ENCODE data around the gene IGF1R.

The IGF1R gene

DNA sequence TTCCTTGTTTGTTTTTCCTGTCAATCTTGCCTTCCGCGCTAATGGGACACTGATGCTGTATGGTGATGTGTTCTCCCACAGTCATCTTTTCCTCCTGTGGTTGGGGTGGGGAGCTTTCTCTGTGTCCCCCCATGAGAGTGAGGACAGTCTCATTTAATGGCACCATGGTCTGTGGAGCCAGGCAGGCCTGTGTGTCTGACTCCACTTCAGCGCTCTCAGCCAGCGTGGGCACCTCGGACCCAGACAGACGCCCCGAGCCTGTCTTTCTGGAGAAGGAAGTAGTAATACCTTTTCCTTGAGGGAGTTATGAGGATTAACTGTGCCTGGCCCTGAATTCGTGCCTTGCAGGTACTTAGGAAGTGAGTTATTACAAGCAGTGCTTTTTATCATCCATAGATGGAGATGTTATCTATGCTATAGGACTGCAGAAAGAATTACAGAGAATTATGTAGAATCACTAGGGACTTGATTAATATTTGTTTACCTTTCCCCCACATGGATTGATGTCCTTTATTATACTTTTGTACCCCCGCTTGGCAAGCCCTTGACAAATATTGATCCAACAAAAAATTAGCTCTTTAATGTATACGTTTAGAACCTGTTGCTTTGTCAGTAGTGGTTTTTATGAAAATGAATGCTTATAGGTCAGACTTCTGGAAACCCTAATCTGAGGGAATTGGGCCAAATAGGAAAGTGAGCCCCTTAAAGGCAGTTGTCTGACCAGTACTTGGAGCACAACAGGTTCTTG is 206.9 kb downstream of the IGF1R start:
- DNase-seq (ENCODE audit: low spot score): no peak

DNA sequence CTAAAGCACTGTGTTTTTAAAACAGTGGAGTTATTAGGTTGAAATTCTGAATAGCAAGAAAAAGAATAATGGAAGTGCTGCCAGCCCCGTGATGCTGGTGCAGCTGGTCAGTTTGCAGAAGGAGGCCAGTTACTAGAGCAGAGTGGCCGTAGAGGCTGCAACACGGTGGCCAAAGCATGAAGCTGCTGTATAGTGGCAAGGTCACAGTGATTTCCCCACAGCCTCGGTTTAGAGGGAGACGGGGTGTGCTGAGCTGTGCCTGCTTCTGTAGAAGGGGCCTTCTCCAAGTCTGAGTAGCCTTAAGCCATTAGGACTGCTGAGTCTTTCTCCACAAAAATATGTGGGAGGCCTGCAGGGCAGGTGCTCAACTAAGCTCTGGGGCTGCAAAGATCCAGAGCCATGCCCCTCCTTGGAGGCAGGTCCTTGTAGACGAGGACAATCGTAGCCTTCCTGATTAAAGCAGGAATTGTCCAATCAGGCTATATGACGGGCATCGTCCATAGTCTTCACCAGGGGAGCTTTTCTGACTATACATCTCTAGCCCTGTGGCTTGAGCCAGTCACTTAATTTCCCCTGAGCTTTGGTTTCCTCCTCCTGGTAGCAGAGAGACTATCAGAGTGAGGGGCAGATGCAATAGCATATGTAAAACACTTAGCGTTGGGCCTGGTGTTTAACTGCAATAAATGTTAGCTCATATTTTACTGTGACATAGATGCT is 207.6 kb downstream of the IGF1R start:
- no peak for DNase-seq (ENCODE audit: low spot score)

DNA sequence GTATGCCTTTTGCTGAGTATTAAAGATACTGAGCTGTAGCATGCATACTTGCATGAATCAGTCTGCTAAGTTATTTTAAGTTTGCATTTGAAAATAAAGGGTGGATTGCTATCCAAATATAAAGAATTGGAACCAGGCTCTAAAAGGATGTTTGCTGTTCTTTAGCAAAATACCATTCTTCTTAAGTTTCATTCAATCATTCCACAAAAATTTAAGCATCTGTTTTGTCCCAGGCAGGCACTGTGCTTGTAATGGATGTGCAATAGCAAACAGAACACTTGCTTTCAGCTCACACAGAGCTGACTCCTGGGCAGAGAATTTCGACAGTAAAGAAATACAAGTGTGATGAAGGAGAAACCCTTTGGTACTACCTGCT is 208.2 kb downstream of the IGF1R start:
- no peak for DNase-seq (ENCODE audit: low spot score)

- DNase-seq (ENCODE audit: low spot score): no peak
Observed at GRCh38 chr15:98858610-98859023, 210.3 kb downstream of the IGF1R start.

DNA sequence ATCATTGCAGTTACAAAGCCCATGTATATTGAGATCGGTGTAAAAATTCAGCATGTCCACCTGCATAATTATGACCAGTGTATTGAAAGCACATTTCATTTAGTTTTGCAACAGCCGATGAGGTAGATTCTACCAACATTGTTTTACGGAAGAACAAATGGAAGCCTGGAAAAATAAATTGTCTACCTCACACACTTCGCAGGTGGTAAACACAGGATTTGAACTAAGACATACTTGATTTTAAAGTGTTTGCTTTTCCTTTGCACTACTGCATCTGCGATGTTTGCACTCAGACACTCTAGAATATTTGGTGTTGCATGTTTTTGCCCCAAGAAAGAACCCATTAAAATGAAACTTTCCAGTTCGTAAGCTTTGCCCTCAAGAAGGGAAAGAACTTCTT is 210.8 kb downstream of the IGF1R start:
- no peak for DNase-seq (ENCODE audit: low spot score)

DNA sequence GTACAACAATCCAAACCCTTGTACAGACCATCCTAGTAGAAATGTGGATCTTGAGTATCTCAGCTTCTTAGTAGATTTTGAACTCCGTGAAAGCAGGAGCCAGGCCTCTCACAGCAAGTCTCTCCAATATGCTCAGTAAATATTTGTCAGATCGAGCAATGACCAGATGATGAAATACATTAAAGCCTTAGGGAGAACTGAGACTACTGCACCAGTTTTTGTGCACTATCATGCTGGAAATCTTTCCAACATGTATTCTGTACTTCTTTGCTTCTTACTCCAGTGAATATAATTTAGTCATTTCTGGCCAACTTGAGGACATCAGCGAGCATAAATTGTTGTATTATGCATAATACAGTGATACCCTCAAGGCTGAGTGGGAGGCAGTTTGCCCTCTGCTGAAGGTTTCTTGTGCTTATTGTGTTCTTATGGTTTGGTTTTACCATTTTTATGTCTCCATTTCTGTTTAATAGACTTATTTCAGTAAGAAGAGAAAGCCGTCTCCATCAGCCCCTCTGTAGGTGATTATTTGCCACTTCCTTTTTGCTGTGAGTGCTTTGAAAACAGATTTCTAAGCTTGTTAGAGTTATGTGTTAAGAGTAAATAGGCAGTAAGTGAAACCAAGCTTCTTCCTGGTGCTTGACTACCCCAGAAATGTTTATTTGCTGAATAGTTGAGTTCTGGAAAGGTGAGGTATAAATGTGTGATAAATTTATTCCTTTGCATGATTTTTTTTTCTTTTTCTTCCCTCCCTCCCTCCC is 212.1 kb downstream of the IGF1R start:
- DNase-seq (ENCODE audit: low spot score): no peak

GRCh38 chr15:98861188-98861587 is 212.8 kb downstream of the IGF1R start:
- DNase-seq (ENCODE audit: low spot score): no peak

GRCh38 chr15:98863983-98864382 is 215.6 kb downstream of the IGF1R start:
- no peak for DNase-seq (ENCODE audit: low spot score)

GRCh38 chr15:98865397-98866339 is 217.3 kb downstream of the IGF1R start:
- peak; percentile 72 for DNase-seq (ENCODE audit: low spot score)

- no peak for DNase-seq (ENCODE audit: low spot score)
Observed at GRCh38 chr15:98866511-98866910, 218.2 kb downstream of the IGF1R start.

DNA sequence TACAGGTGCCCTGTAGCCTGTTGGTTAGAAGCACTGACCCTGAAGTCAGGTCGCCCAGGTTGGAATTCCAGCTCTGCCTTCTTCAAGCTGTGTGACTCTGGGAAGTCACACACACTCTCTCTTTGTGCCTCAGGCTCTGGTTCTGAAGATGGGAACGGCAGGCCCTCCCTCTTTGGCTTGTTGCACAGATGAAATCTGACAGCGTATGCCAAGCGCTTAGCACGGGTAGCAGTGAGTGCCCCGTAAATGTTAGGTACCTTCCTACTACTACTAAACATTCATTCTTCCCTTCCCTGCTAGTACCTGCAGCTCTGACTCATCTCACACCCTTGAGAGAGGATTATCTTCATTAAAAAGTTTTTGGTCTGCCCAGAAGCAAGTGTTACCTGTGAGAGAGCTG is 220.2 kb downstream of the IGF1R start:
- no peak for DNase-seq (ENCODE audit: low spot score)

GRCh38 chr15:98870788-98871187 is 222.4 kb downstream of the IGF1R start:
- no peak for DNase-seq (ENCODE audit: low spot score)

DNA sequence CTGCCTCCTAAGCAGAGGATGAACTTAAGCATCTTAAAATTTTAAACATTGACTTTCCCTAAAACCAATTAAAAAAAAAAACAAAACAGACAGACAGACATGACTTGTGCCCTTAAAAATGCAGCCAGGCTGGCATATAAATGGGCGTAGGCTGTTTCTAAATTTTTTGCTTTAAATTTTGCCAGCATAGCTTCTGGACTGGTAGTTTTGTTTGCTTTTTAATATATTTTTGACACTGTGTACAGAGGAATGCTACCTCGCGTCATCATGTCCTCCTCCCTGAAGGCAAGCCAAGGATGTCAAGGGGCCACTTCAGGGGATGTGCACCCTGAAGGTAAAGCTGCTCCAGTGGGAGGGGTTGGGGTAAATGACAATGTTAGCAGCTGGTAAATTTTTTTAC is 224.4 kb downstream of the IGF1R start:
- no peak for DNase-seq (ENCODE audit: low spot score)

GRCh38 chr15:98873441-98874218 is 225.3 kb downstream of the IGF1R start:
- no peak for DNase-seq (ENCODE audit: low spot score)

GRCh38 chr15:98874370-98874769 is 226.0 kb downstream of the IGF1R start:
- DNase-seq (ENCODE audit: low spot score): no peak

- DNase-seq (ENCODE audit: low spot score): no peak
Observed at GRCh38 chr15:98874773-98875172, 226.4 kb downstream of the IGF1R start.

GRCh38 chr15:98875309-98875708 is 227.0 kb downstream of the IGF1R start:
- DNase-seq (ENCODE audit: low spot score): no peak

DNA sequence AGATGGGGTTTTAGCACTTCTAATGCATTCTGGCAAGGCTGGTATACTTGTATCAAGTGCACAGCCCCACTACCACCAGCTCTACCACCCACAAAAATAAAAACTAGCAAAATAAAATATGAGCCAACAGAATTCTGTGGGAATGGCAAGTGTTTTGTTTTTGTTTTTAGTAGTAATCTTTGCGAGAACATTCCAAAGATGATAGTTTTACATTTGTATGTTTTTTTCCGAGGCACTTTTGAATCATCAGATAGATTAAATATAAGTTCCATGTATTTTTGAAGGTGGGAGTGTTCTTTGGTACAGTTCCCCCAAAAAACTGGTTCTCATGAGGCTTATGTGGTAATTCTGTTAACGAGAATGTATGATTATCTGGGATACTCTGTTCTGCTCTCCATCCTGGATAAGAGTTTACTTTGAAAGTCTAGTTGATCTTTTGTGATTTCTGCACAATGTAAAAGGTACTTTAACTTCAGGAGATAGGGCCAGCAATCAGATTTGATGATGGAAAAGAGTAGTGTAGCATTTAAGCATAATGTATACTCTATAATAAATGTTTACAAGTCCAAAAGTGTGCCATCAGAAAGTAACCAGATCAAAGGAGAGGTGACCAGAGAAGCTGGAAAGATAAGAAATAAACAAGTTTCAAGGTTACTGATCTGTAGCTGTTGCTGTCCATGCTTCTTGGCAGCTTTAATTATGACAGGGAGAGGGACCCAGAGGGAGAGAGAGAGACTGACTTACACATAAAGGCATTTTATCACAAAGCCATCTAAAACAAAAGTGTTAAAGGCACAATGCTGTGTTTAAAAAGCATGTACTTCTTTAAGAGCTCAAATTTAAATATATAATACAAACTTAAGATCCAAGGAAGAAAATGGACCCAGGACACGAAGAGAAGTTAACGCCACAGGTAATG is 228.4 kb downstream of the IGF1R start:
- no peak for DNase-seq (ENCODE audit: low spot score)

DNA sequence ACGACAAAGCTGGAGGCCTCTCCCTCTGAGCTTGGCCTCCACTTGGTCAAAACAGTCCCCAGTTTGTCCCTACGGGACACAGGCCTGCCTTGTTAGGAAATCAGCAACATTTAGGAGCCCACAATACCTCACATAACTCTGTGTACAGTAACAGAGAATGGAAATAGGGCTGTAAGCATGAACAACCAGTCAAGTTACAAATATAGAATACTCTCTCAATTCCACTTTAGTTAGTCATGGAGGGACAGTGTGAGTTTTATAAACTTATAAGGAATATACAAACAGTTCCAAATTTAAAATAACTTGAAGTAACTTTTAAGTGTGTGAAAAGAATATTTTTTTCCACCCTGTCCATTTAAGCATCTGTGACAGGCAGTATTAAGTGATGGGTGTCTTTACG is 229.8 kb downstream of the IGF1R start:
- DNase-seq (ENCODE audit: low spot score): no peak

DNA sequence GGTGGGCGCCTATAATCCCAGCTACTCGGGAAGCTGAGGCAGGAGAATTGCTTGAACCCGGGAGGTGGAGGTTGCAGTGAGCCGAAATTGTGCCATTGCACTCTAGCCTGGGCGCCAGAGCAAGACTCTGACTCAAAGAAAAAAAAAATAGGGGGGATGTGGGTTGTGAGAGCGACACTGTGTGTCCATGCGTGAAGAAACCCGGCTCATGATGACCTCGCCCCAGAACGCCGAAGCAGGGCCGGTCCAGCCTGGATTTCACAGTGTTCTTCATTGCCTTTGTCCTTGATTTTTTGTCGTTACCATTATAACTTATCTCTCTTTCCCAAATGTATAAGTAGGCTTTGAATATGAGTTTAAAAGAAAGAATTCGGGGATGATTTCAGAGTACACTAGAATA is 230.5 kb downstream of the IGF1R start:
- DNase-seq (ENCODE audit: low spot score): no peak
